Endometrium (tissue), 2 donors: ENCODE data around the gene SUGCT.

Experiments used
- FAIRE-seq: peaks from 2 replicates; lab custom pipeline; 2012; peaks lifted over from hg19 to GRCh38; lab: Jason Lieb, UNC
- donor health status: control.
- donor health status: control.

SUGCT gene

GRCh38 chr7:40471891-40472290 is 337.1 kb downstream of the SUGCT start:
- peak; percentile 23 for FAIRE-seq

GRCh38 chr7:40474790-40475680 is 340.2 kb downstream of the SUGCT start:
- no peak for FAIRE-seq

DNA sequence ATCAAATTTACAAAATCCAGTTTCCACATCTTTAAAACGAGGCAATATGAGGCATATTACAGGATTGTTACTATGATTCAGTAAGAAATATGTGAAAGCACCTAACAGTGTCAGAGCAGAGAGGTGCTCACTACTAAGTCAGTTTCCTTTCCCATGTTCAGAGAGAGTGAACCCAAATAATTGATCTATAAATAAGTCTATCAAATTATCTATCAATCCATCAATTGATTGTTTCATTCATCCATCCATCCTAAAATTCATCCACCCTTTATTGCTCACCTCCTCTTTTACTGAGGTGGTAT is 340.8 kb downstream of the SUGCT start:
- FAIRE-seq = no peak

GRCh38 chr7:40477094-40477493 is 342.3 kb downstream of the SUGCT start:
- no peak for FAIRE-seq

DNA sequence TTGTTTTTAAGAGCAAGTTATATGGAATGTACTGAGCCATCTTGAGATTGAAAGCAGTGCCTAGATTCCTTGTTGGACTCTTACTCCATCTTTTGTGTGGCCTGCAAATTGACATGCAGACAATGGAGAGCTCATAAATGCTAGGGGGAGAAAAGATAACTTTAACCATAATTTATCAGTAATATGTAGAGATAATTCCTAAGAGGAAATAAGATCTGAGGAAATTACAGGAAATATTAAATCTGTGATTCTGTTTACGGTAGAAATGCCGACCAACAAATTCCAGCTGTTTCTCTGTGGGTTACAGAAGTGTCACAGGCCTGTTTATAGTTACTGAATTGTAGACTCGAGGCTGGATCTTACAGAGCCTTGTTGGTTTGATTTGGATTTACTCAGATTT is 348.0 kb downstream of the SUGCT start:
- no peak for FAIRE-seq

DNA sequence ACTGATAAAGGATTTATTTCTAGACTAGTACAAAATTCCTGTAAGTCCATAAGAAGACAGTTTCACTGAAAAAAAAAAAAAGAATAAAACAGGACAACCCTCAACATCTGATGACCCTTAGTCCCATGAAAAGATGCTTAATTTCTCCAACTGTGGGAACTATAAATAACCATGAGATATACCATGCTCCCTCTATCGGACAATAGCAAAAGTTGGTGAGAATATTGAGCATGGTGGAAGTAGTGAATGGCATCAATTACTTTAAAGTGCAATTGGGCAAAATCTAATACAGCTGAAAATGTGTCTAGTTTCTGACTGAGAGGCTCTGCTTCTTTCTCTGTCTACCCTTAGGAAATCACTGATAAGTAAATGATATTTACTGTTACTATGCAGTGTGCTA is 348.8 kb downstream of the SUGCT start:
- no peak for FAIRE-seq

DNA sequence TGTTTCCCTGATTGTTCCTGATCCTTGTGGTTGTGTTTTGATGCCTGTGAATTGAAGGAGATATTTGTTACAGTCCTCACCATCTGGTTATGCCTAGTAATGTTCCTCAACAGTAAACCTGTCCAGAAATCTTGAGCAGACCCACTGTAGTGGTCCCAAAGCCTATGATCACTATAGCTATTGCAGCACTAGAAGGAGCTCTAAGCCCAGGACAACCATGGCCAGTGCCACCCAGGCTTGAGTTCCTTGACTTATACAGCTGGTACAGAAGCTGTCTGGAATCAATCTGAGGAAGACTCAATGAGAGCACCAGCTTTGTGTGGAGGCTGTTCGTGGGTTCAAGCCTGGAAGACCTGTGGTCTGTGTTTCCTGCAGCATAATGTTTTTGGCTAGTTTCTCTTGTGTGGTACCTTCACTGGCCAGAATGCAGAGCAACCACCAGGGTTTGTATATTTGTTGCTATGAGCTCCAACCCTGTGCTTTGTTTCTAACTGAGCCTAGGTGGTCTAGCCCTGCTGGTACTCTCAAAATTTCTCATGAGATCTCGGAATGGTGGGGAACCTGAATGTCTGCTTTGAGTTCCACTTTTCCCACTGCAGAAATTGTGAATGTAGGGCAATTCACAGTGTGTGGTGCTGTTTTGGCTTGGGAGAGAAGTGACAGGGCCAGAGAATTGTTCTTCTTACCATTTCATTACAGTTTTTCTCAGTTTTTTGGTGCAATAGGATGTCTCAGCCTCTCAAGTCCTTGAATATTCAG is 355.2 kb downstream of the SUGCT start:
- no peak for FAIRE-seq

DNA sequence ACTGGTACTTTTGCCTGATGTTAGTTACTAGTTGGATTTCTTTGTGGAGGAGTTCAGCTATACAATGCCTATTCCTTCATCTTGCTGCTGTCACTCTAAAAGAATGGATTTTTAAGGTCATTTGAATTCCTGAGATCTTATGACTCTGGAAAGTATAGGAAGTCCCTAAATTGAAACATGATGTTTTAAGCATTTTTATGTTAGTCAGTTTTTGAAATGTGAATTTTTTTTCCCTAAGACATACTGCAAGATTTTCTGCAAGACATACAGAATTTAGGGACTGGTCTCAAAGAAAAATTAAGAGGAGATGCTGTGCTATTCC is 355.8 kb downstream of the SUGCT start:
- FAIRE-seq = no peak

- FAIRE-seq = no peak
Measured at GRCh38 chr7:40492946-40493345, 358.1 kb downstream of the SUGCT start.

DNA sequence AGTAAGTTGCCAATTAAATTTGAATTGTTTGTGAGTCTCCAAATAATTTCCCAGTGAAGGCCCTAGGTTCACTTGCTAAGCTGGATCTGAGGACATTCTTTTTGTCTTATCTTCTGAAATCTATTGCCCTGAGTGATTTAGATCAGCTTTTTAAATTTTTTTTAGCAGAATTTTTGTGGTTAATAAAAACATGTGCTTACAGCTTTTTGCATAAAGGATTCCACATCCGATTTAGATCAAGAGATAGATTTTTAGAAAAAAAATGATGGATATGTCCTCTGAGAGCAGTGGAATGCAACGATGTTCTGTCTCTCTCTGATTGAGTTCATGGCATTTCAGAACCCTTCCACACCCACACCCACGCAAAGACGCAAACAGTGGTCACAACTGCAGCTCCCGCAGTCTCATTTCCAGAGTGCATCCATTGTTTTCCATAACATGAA is 358.8 kb downstream of the SUGCT start:
- no peak for FAIRE-seq

DNA sequence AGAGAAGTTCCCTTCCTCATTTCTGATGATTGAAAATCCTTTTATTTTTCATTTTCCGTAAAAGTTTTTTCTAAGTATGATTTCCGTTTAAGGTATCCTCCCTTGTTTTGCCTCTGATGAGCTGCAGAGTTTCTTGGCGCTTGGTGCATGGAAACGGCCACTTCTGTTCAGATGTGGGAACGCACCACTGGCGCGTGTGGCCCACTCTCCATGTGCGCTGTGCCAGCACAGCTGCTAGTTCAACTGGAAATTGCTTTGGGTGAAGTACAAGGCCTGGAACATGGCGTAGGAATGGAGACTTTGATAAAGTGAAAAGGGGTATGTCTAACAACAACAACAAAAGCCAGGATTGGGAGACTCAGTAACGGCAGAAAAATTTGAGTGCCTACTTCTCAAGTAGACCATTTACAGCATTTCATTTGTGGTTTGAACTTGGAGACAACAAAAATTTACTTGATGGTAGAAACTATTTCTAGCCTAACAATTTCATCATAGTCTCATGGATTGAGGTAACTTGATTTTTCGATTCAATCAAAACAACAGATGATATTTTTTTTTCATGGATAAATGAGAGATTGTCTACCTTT is 364.2 kb downstream of the SUGCT start:
- FAIRE-seq = no peak

DNA sequence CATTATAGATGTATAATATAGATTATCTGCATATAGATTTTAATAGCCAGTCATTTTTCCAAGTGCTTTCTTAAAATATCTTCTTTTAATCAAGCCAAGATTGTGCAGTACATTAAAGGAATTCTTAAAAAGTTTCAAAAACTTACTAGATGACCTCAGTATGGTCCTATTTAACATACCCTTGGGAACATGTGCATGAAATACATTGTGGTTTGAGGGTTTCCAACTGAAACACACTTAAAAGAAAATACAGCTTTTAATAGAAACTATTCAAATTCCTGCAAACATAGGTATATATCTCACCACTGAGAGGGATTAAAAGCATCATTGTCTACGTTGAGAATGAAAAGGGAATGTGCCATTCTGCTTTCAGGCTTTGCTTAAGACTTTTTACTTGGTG is 364.9 kb downstream of the SUGCT start:
- no peak for FAIRE-seq

DNA sequence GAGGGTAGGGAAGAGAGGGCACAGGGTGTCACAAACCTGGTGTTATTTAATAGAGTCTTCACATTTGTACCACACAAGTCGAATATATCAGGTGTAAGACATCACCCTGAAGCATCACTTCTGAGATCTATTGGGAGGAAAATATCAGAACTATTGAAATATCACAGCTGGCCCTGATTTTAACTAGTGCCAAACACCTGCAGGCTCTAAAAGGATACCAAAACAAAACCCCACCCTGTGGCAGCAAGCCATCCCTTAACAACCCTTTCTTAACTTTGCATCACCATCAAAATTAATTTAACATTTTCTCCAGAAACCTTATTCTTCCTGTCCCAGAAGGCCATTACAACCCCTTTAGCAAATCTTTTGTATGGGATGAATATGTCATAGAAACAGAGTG is 365.4 kb downstream of the SUGCT start:
- FAIRE-seq = no peak

DNA sequence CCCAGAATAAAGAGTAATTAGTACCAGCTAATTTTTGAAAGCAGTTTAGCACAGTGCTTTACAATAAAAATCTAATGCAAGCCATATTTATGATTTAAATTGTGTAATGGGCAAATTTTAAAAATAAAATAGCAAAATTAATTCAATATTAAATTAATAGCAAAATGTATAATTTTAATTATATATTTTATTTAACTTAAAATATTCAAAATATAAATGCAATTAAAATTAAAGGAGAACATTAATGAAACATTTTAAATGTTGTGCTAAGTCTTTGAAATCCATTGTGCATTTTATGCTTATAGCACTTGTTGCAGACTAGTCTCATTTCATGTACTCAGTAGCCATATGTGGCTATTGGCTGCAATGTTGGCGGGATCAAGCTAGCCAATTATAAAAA is 367.6 kb downstream of the SUGCT start:
- peak; percentile 8 for FAIRE-seq

DNA sequence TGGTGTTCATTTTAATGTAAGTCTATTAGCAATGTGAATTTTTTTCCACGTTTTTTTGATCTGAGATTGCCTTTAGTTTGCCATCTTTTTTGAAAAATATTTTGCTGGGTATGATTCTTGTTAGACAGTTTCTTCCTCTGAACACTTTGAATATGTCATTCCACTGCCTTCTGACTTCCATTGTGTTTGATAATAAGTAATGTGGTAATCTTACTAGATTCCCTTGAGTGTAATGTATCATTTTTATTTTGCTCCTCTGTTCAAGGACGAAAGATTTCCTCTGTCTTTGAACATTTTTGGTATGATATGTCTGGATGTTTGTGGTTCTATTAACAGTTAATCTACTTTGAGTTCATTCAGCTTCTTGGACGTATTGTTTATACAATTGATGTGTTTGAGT is 371.4 kb downstream of the SUGCT start:
- no peak for FAIRE-seq

DNA sequence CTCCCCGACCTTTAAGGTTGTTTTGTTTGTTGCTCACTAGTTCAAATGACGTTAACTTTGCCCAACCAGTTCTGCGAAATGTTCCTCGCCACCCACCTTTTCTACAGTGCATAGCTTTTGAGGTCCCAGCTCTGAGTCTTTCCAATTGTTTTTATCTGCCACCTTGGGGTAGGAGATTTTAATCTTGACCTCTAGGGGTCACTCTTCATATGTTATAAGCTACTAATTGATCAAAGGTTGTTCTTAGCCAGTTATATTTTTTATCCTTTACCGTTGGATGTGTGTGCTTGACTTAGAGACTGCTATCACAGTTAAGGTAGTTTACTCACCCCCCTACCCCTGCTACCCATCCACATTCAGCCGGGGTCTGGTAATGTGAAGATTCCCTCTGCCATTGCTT is 372.4 kb downstream of the SUGCT start:
- FAIRE-seq = no peak

GRCh38 chr7:40509287-40509996 is 374.6 kb downstream of the SUGCT start:
- no peak for FAIRE-seq

- FAIRE-seq = no peak
Measured at GRCh38 chr7:40516376-40516775, 381.6 kb downstream of the SUGCT start.

- FAIRE-seq = no peak
Measured at GRCh38 chr7:40519009-40519408, 384.2 kb downstream of the SUGCT start.

DNA sequence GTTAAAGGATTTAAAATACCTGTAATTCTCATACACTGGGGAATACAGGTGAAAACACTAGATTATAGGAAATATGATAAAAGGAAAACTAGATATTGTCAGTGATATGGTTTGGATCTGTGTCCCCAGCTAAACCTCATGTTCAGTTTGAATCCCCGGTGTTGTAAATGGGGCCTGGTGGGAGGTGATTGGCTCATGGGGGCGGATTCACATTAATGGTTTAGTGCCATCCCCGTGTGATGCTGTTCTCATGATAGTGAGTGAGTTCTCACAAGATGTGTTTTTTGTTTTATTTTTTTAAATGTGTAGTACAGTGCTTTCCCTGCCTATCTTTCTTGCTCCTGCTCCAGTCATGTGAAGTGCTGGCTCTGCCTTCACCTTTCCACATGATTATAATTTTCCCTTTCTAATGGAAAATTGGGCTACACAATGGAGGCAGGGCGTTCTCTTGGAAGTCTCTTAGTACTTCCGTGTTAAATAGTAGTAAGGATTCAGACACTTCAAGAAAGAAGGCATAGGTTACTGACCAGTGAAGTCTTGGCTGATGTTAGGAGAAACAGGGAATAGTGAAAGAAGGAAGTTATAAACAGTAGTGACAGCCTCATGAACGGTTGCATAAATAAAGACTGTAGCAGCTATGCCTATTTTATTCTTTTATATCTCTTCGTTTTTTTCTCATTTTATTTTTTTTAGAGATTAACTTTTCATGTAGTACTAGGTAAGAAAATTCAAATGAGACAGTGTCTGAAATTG is 386.4 kb downstream of the SUGCT start:
- no peak for FAIRE-seq

DNA sequence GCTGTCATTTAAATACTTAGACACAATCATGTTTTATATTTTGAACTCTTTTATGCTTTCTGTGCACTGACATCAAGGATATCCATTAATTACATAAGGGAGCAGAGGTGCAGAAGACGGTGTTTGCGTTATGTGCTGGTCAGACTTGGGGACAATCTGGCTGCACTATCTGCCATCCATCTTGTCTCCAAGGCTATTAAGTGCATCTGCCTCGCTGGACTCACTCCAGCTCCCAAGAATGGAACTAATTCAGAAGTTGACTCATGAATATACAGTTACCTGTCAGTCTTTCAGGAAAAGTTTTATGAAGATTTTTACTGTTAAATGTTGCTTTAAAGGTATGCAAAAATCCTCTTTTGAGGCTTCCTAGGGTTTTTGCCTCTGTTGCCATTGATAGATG is 391.0 kb downstream of the SUGCT start:
- no peak for FAIRE-seq
